Spinal cord (tissue), 10 donors: Measurements from ENCODE around the gene CCDC91. TPM values are rescaled to one million over a fixed set of nuclear protein-coding genes. Genes with fewer than 3 reads are reported as not detected.
"Not testable (repeated sequence)": the region's sequence is repeated elsewhere in the genome, so short reads cannot be mapped to it uniquely, and the experiment has no call there.

Experiments
- DNase-seq, 6 donors: peaks; one replicate each; pipeline versions ENCODE4 v3.0.0 to v3.0.0-alpha.2; 2013 to 2015; ENCODE audit warnings: low spot score in 6 of 6, low read depth in 4 of 6
- H3K27ac ChIP-seq: one replicate; pipeline ENCODE4 v1.5.1; 2013; ENCODE audit warnings: low read depth, low read length, control low read depth
- H3K27me3 ChIP-seq: one replicate; pipeline ENCODE4 v1.6.1; 2013; ENCODE audit warnings: low read length; ENCODE audit not compliant: control insufficient read depth, insufficient read depth
- H3K36me3 ChIP-seq: one replicate; pipeline ENCODE4 v1.6.1; 2013; ENCODE audit warnings: low read length; ENCODE audit not compliant: control insufficient read depth, insufficient read depth
- H3K4me1 ChIP-seq: one replicate; pipeline ENCODE4 v1.6.1; 2013; ENCODE audit warnings: low read length; ENCODE audit not compliant: control insufficient read depth, insufficient read depth
- H3K4me3 ChIP-seq: one replicate; pipeline ENCODE4 v1.5.1; 2013; ENCODE audit warnings: low read depth, low read length, control low read depth
- H3K9me3 ChIP-seq: one replicate; pipeline ENCODE4 v1.6.1; 2013; ENCODE audit warnings: low read length; ENCODE audit not compliant: control insufficient read depth, insufficient read depth
- WGBS: methylation state at CpG from one replicate; pipeline ENCODE4 v1.1.5; 2013; ENCODE audit warnings: missing lambda C conversion rate; ENCODE audit not compliant: insufficient coverage; 5-methylcytosine and 5-hydroxymethylcytosine counted together
- polyA plus RNA-seq, 2 donors: library from polyadenylated mRNA; unstranded; fragments of 120-200 nt; gene quantifications; one replicate each; pipeline ENCODE4 v1.2.1, GENCODE V29; 2013; ENCODE audit not compliant: insufficient read length in 2 of 2
- total RNA-seq, 2 donors: library from RNA; depleted of rRNA in 1 of 2; stranded (reverse); fragments of 120-200 nt in 1 of 2; fragments of >200 nt in 1 of 2; gene quantifications; one replicate each; pipeline versions ENCODE4 v1.2.3 to v1.2.4, GENCODE V29; 2013 to 2014
- donor health status: healthy.

The CCDC91 gene
- total and polyA plus RNA-seq, 4 donors = 29.8 to 64.9 (median 46.6) TPM

DNA sequence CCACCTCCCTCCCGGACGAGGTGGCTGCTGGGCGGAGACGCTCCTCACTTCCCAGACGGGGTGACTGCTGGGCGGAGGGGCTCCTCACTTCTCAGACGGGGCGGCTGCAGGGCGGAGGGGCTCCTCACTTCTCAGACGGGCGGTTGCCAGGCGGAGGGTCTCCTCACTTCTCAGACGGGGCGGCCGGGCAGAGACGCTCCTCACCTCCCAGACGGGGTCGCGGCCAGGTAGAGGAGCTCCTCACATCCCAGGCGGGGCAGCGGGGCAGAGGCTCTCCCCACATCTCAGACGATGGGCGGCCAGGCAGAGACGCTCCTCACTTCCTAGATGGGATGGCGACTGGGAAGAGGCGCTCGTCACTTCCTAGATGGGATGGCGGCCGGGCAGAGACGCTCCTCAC is 10.9 kb downstream of the CCDC91 start:
- H3K27me3 ChIP-seq, H3K4me1 ChIP-seq, DNase-seq, H3K9me3 ChIP-seq, H3K27ac ChIP-seq, H3K4me3 ChIP-seq, H3K36me3 ChIP-seq: not testable (repeated sequence)
- 96% methylated on average over 5 of the region's 30 CpGs for WGBS

DNA sequence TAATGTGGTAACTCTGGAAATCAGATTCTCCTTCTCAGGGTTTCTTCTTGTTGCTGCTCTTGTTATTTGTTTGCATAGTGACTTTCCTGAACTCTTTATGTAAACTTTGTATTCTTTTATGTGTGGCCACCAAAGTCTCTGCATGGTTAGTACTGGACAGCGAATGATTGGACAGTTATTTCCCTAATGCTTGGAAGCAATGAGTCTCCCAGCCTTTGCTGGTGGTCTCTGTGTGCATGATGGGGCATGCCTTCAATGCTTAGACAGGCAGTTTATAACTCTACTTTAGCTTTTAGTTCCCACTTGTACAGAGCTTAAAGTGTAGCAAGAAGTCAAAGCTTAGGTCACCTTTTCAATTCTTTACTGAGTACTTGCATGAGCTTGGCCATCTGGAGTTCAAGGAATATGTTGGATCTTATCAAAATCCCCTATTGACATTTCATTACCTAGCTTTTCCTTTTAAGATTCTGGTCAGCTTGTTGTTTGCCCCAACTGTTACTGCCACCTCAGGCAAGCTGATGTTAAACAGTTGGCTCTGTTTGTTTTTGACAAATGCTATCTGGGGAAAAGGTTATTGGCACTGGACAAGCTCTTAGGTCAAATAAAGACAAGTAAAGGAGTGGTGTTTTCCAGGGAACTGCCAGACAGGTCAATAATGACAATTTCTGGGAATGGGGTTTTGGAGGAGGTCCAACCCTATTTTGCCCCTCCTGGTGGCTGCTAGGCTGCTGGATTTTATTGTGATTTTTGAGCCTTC is 12.3 kb downstream of the CCDC91 start:
- WGBS = 100% methylated on average over 1 of the region's 1 CpG
- no peak for DNase-seq
- H3K4me3 ChIP-seq = no peak overlapping the region
- H3K36me3 ChIP-seq = no peaks in the 10 kb centered on the region
- H3K4me1 ChIP-seq = no peaks in the 10 kb centered on the region
- H3K27ac ChIP-seq = no peak overlapping the region
- peaks cover 2% of the 10 kb centered on the region for H3K9me3 ChIP-seq
- H3K27me3 ChIP-seq = no peaks in the 10 kb centered on the region

DNA sequence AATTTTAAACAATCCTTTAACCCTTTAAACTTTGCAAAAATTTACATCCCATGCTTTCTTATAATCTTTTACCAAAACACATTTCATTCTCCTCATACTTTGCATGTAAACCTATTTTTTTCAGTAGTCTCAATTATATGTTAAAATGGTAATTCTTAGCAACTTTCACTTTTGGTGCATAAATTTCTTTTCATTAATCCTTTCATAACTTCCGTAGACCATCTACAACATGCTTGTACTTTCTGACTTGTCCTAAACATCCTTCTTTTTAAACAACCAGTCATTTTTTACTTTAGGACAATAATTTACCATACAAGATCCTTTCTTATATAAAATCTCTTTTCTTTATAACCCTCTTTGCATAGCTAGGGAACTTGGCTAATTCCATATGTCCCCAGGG is 19.5 kb downstream of the CCDC91 start:
- Histone ChIP-seq H3K36me3 (no peaks in the 10 kb centered on the region), H3K4me3 (no peak overlapping the region), H3K4me1 (no peaks in the 10 kb centered on the region), H3K27ac (no peak overlapping the region), H3K9me3 (peaks cover 5% of the 10 kb centered on the region), H3K27me3 (no peaks in the 10 kb centered on the region)
- 89% methylated on average over 1 of the region's 1 CpG for WGBS
- no peak for DNase-seq

DNA sequence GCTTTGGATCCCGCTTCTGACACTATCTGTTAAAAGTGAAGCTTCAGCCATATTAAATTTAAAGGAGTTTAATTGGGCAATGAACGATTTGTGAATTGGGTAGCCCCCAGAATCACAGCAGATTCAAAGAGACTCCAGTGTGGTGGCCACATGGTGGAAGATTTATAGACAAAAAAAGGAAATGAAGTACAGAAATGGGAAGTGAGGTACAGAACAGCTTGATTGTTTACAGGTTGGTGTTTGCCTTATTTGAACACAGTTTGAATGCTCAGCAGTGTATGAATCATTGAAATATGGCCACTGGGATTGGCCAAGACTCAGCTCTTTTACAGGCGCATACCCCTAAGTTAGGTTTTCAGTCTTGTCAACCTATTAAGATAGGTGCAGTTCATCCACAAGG is 21.9 kb downstream of the CCDC91 start:
- Histone ChIP-seq H3K36me3 (no peaks in the 10 kb centered on the region), H3K27ac (no peak overlapping the region), H3K9me3 (peaks cover 5% of the 10 kb centered on the region), H3K4me3 (no peak overlapping the region), H3K27me3 (no peaks in the 10 kb centered on the region), H3K4me1 (no peaks in the 10 kb centered on the region)
- 100% methylated on average over 1 of the region's 3 CpGs for WGBS
- no peak for DNase-seq

DNA sequence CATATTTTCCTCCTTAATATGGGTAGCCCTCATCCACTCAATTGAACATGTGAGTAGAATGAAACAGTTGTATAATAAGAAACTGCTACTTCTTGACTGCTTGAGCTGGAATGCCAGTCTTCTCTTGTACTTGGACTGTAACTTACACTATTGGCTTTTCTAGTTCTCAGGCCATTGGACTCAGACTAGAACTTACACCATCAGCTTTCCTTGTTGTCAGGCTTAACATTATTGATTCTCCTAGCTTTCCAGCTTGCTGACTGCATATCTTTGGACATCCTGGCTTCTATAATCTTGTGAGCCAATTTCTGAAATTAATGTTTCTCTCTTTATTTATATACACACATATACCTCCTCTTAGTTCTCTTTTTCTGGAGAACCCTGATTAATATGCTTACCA is 24.8 kb downstream of the CCDC91 start:
- no peak for DNase-seq
- no peak overlapping the region for H3K4me3 ChIP-seq
- no peaks in the 10 kb centered on the region for H3K36me3 ChIP-seq
- no peaks in the 10 kb centered on the region for H3K4me1 ChIP-seq
- peaks cover 7% of the 10 kb centered on the region for H3K9me3 ChIP-seq
- no peak overlapping the region for H3K27ac ChIP-seq
- H3K27me3 ChIP-seq = no peaks in the 10 kb centered on the region

DNA sequence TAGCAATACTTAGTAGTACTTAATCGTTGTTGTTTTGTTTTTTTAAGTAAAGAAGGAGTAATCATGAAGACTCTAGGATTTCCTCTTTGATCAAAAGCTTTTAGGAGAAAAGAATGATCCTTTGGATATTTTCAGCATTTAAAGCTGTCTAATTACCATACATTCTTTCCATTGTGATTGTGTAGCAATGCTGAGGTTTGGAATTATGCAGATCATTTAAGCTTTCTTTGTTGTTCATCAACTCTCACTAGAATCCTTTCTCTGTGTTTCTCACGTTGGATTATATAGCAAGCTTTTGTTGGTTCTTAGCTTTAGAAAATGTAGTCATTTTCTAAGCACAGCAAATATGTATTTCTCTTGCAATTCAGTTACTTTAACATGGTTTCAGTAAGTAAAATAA is 25.8 kb downstream of the CCDC91 start:
- Histone ChIP-seq H3K4me1 (no peaks in the 10 kb centered on the region), H3K4me3 (no peak overlapping the region), H3K27me3 (no peaks in the 10 kb centered on the region), H3K27ac (no peak overlapping the region), H3K9me3 (peaks cover 9% of the 10 kb centered on the region), H3K36me3 (no peaks in the 10 kb centered on the region)
- no CpG with 5 or more reads among the region's 2 CpGs for WGBS
- DNase-seq = no peak

DNA sequence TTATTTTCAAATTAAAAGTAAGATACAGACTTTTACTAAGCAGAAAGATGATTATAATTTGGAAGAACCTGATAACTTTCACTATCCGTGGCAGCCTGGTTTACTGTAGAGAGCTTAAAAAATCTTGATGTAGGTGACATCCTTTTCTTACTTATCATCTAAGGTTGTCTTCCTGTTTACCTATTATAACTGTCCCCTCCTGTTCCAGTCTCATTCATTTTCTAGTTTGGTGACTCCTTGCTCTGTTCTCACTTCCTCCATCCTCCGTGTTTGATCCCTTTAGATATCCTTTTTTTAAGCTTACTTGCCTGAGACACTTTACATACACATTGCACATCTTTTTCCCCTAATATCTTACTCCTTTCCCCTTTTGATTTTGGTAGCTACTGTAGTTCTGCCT is 27.5 kb downstream of the CCDC91 start:
- Histone ChIP-seq H3K9me3 (peaks cover 7% of the 10 kb centered on the region), H3K4me3 (no peak overlapping the region), H3K4me1 (no peaks in the 10 kb centered on the region), H3K27me3 (no peaks in the 10 kb centered on the region), H3K36me3 (no peaks in the 10 kb centered on the region), H3K27ac (no peak overlapping the region)
- WGBS = 100% methylated on average over 1 of the region's 2 CpGs
- no peak for DNase-seq

DNA sequence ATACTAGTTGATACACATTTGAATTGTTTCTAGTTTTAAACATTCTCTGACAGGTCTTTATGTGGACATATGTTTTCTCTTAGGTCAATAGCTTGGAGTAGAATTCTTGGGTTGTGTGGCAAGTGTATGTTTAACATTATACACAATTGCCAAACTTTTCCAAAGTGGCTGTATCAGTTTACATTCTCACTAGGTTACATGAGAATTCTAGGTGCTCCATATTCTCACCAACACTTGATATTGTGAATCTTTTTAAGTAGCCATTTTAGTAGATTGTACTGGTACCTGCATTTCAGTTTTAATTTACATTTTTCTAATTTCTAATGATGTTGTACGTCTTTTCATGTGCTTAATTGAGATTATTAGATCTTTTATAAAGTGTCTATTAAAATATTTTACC is 28.6 kb downstream of the CCDC91 start:
- no CpG with 5 or more reads among the region's 1 CpG for WGBS
- H3K36me3 ChIP-seq = no peaks in the 10 kb centered on the region
- no peaks in the 10 kb centered on the region for H3K27me3 ChIP-seq
- H3K27ac ChIP-seq = no peak overlapping the region
- H3K4me3 ChIP-seq = no peak overlapping the region
- H3K9me3 ChIP-seq = peaks cover 7% of the 10 kb centered on the region
- DNase-seq = no peak
- no peaks in the 10 kb centered on the region for H3K4me1 ChIP-seq

DNA sequence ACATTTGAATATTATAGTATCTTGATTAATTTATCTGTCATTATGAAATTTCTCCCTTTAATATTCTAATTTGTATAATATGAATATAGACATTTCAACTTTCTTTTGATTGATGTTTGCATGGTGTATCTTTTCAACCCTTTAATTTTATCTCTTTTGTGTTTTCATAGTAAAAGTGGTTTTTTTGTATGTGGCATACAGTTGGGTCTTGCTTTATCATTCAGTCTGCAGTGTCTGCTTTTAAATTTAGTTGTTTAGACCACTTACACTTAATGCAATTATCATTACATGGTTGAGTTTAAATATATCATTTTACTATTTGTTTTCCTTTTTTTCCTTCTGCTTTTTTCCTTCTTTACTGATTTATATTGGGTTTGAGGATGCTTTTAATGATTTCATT is 29.6 kb downstream of the CCDC91 start:
- no peaks in the 10 kb centered on the region for H3K4me1 ChIP-seq
- H3K9me3 ChIP-seq = peaks cover 7% of the 10 kb centered on the region
- no peak overlapping the region for H3K4me3 ChIP-seq
- H3K27ac ChIP-seq = no peak overlapping the region
- DNase-seq = no peak
- no peaks in the 10 kb centered on the region for H3K27me3 ChIP-seq
- no peaks in the 10 kb centered on the region for H3K36me3 ChIP-seq

DNA sequence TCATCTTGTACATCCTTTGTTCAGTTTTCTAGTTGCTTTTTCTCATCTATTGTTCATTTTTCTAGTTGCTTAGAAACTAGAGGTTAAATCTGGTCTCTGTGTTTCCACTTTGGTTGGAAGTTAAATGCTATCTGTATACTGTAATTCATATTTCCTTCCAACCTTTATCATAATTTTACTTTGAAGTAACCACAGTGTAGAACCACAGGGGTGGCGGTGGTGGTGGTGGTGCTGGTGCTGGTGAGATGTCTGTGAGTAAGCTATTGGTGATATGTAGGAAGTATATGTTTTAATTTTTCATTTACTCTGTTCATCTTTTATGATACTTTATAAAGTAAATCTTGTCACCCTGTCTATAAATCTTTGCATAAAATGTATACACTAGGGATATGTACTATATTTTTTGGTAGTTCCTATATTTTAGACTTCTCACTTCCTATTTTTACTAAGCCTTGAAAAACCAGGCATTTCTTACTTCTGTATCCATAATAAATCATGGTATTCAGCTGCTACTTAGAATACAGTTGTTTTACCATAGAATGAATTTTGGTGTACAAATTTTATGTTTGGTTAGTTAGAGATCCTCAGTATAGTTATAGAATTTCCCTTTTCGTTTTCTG is 31.9 kb downstream of the CCDC91 start:
- H3K27ac ChIP-seq = no peak overlapping the region
- peaks cover 7% of the 10 kb centered on the region for H3K9me3 ChIP-seq
- no CpG with 5 or more reads among the region's 2 CpGs for WGBS
- H3K4me1 ChIP-seq = no peaks in the 10 kb centered on the region
- no peak for DNase-seq
- H3K36me3 ChIP-seq = no peaks in the 10 kb centered on the region
- no peak overlapping the region for H3K4me3 ChIP-seq
- no peaks in the 10 kb centered on the region for H3K27me3 ChIP-seq
